DMS53 treated with DMSO at 0.1 percent for 48 hours (cell line): ENCODE measurements around the gene ELOVL3.
"Not testable (repeated sequence)": the region's sequence is repeated elsewhere in the genome, so short reads cannot be mapped to it uniquely, and the experiment has no call there.

Experiments used
- DNase-seq: peaks from one replicate; lab custom pipeline; 2025; ENCODE audit not compliant: unreplicated experiment; lab: John Stamatoyannopoulos, UW

Gene ELOVL3

GRCh38 chr10:102252508-102252907 lies 26.4 kb downstream of the ELOVL3 start:
- DNase-seq = not testable (repeated sequence)

DNA sequence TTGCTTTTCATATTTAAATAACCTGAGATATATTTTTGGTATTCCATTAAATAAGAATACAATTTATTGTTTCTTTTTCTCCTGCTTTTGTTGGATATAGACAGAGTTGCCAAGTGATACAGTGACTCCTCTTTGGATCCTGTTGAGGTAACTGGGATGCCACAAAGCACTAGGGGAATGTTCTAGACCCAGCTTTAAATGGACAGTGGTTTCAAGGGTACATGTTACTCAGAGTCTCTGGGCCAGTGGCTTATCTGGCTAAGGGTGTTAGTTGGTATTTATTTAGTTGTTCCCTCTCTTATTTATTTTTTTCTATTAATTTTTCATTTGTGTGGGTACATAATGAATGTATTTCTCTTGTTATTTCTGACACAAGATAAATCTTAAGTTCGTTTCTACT lies 28.3 kb downstream of the ELOVL3 start:
- no peak for DNase-seq

DNA sequence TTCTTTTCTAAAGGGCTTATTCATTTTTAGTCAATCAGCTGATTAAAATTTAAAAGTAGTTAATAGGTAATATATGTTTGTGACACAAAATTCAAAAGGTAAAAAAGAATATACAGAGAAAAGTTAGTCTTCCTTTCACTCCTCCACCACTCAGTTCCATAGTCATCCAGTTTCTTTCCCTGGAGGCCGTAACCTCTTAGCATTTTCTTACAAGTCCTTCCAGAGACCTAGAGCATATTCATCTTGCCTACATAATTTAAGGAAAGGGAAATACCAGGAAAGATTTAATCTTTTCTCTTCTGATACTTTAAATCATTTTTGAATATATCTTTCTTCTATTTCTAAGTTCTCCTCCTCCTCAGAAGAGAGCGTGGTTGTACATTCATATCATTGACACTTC lies 29.3 kb downstream of the ELOVL3 start:
- DNase-seq = no peak

GRCh38 chr10:102261196-102261595 lies 35.1 kb downstream of the ELOVL3 start:
- DNase-seq = no peak

DNA sequence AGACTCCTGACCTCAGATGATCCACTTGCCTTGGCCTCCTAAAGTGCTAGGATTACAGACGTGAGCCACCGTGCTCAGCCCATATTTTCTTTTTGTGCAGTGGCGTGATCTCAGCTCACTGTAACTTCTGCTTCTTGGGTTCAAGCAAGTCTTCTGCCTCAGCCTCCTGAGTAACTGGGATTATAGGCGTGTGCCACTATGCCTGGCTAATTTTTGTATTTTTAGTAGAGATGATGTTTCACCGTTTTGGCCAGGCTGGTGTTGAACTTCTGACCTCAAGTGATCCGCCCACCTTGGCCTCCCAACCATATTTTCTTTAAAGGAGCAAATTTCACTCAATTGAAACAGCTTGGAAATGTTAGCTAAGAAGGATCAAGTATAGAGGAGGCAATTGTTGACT lies 35.7 kb downstream of the ELOVL3 start:
- no peak for DNase-seq

DNA sequence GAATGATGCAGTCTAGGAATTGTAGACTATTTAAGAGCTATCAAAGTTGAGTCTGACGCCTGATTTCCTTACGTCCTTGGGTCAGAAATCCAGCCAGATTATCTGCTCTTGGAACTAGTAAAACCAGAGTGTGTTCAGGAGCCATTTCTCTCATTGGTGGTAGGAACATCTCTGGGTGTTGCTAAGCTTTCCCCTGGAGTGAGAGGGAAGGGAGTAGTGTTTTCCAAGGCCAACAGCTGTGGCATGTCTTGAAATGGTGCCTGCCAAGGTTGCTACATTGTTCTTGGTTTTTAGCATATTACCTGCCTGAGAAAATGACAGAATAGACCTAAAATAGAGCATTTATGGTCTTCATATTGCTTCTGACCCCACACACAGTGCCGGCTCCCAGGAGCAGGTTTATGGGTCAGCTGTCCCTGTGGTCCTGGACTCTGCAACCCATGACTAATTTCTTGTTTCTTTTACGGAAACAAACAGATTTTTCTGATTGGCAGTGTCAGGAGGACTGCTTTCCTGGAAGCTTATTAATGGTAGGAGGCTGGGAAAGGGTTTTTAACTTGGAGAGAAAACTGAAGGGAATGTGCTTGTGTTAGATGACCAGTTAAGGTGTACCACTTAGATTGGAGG lies 36.8 kb downstream of the ELOVL3 start:
- no peak for DNase-seq

GRCh38 chr10:102264371-102264770 lies 38.3 kb downstream of the ELOVL3 start:
- DNase-seq = peak; percentile 3

- peak; percentile 63 for DNase-seq
These were observed 40.6 kb downstream of the ELOVL3 start for GRCh38 chr10:102266670-102267069.

GRCh38 chr10:102267748-102268147 lies 41.6 kb downstream of the ELOVL3 start:
- DNase-seq = no peak

DNA sequence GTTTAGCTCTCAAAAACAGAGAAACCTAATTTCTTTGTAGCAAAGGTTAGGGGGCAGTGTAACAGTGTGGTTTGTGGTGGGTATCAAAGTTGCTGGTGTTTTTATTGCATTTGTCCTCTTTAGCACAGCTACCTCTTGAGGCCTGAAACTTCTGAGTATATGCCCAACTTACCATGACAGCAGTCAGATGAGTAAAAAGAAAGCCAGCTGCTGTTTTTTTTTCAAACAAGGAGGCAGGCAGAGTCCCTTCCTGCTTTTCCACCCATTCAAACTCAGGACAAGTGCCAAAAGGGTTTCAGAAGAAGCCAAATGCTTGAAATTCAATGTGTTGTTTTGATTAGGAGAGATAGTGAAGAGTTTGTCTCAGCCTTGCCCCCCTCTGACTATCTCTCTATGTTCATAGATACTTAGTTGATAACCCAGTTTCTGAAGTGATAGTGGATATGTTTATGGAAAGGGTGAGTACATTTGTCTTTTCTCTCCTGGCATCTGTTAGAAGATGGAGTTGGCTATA lies 42.3 kb downstream of the ELOVL3 start:
- no peak for DNase-seq

DNA sequence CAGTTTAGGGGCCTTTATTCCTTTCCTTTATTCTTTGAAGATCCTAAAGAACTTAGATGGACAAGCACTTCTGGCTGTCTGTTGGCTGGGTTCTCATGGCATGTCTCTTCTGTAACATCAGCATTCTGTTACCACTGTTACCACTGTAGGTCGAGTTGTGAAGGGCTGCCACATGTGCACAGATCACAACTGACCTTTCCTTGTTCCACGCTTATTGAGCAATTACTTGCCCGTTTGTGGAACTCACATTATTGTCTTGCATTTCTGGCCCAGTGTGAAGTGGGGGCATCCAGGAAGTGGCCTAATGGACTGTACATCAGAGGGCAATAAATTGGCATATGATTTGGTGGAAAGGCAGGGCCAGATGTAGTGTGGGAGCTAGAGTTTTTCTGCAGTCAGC lies 42.9 kb downstream of the ELOVL3 start:
- DNase-seq = no peak

DNA sequence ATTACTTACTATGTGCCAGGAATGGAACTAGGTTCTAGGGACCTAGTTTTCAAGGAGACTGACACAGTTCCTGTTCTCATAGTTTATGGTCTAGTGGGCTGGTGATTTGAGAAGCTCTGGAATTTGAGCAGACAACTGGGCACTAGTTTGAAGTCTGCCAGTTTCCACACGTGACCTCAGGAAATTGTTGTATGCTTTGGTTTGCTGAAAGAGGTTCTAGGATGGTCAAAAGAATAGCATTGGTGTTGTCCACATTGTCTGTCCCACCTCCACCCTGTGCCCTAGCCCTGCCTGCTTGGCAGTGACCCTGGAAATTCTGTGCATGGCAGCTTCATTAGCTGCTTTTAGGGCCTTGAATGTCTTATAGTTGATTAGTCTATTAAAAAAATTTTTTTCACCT lies 48.0 kb downstream of the ELOVL3 start:
- no peak for DNase-seq

GRCh38 chr10:102275343-102275742 lies 49.2 kb downstream of the ELOVL3 start:
- DNase-seq = no peak

DNA sequence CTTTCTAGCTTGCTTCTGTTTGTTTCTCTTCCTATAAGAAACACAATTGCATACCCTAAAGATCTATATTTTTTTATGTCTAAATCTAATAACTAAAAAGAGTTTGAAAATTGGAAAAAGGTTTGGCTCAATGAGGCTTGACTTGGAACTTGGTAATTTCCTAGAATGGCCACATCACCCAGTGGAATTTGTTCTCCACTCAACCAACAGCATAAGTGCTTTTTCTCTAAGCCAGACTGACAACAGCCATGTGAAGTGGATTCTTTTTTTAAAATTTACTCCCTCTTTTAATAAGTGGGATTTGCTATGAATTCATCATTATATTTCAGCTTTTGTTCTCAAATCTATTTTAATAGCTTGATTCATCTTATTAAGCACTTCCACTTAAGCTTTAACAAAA lies 53.0 kb downstream of the ELOVL3 start:
- DNase-seq = no peak
